Measurements from ENCODE around the gene PNPLA5. TPM values are rescaled to one million over a fixed set of nuclear protein-coding genes. Genes with fewer than 3 reads are reported as not detected.

The PNPLA5 gene
- total and polyA plus RNA-seq, 2 of the 13 experiments (the other 11 are each of a cell fraction or from before 2014, with no cell fraction given): not detected

DNA sequence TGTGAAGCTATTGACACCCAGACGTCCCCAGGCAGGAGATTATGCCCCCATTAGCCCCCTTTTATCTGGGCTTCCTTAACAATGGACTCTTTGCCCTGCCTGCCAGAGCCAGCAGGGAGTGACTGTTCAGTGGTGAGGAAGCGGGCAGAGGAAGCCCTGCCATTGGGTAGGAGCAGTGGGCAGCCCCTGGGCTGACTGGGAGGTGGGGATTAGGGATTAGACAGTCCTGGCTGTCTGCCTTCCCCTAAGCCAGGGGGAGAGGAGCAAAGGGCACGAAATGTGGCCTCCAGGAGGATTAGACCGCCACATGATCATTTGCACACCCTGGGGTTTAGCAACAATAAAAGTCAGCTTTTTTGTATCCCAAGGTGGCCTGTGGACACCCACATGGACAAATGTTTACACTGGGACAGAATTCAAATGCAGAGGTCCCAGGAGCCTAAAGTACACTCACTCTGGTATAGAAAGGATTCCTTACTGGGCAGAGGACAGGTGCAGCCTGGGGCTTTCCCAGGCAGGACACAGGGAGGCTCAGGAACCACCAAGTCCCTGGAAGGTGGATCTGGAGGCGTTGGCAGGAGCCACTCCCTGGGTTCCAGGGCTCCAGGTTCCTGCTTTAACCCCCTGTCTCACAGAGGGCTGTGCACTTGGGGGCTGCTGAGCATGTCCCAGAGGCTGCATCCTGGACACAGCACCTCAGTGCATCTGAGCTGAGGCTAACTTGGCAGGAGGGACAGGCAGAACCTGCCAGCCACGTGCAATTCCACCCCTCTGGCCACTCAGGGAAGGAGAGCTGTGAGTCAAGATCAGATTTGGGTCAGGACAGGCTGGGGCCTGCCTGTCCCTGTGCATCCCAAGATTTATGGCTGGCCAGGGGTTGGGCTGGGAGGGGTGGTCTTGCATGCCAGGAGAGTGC lies 33.9 kb upstream of the PNPLA5 start (continued):
- TF ChIP-seq, protein P1, sequence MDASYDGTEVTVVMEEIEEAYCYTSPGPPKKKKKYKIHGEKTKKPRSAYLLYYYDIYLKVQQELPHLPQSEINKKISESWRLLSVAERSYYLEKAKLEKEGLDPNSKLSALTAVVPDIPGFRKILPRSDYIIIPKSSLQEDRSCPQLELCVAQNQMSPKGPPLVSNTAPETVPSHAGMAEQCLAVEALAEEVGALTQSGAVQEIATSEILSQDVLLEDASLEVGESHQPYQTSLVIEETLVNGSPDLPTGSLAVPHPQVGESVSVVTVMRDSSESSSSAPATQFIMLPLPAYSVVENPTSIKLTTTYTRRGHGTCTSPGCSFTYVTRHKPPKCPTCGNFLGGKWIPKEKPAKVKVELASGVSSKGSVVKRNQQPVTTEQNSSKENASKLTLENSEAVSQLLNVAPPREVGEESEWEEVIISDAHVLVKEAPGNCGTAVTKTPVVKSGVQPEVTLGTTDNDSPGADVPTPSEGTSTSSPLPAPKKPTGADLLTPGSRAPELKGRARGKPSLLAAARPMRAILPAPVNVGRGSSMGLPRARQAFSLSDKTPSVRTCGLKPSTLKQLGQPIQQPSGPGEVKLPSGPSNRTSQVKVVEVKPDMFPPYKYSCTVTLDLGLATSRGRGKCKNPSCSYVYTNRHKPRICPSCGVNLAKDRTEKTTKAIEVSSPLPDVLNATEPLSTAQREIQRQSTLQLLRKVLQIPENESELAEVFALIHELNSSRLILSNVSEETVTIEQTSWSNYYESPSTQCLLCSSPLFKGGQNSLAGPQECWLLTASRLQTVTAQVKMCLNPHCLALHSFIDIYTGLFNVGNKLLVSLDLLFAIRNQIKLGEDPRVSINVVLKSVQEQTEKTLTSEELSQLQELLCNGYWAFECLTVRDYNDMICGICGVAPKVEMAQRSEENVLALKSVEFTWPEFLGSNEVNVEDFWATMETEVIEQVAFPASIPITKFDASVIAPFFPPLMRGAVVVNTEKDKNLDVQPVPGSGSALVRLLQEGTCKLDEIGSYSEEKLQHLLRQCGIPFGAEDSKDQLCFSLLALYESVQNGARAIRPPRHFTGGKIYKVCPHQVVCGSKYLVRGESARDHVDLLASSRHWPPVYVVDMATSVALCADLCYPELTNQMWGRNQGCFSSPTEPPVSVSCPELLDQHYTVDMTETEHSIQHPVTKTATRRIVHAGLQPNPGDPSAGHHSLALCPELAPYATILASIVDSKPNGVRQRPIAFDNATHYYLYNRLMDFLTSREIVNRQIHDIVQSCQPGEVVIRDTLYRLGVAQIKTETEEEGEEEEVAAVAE (CRISPR knock-in tag; IDR thresholded peaks at IDR 0.05; ENCODE audit: borderline replicate concordance): no peak
- TF ChIP-seq ZNF577 (CRISPR knock-in tag; IDR thresholded peaks at IDR 0.05; ENCODE audit: borderline replicate concordance, low read depth): no peak
- no peak for TF ChIP-seq POLR2AphosphoS2 (IDR thresholded peaks at IDR 0.05; ENCODE audit: low read depth, low read length)
- TF ChIP-seq, protein P2, sequence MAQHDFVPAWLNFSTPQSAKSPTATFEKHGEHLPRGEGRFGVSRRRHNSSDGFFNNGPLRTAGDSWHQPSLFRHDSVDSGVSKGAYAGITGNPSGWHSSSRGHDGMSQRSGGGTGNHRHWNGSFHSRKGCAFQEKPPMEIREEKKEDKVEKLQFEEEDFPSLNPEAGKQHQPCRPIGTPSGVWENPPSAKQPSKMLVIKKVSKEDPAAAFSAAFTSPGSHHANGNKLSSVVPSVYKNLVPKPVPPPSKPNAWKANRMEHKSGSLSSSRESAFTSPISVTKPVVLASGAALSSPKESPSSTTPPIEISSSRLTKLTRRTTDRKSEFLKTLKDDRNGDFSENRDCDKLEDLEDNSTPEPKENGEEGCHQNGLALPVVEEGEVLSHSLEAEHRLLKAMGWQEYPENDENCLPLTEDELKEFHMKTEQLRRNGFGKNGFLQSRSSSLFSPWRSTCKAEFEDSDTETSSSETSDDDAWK (CRISPR knock-in tag; IDR thresholded peaks at IDR 0.05): no peak
- TF ChIP-seq ATF7 (IDR thresholded peaks at IDR 0.05): no peak
- 0 out of 2 replicates have a peak, but pooled peaks have one; percentile 29 for TF ChIP-seq ATF7 (CRISPR knock-in tag; IDR thresholded peaks at IDR 0.05)
- TF ChIP-seq, protein P3, sequence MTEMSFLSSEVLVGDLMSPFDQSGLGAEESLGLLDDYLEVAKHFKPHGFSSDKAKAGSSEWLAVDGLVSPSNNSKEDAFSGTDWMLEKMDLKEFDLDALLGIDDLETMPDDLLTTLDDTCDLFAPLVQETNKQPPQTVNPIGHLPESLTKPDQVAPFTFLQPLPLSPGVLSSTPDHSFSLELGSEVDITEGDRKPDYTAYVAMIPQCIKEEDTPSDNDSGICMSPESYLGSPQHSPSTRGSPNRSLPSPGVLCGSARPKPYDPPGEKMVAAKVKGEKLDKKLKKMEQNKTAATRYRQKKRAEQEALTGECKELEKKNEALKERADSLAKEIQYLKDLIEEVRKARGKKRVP (CRISPR knock-in tag; IDR thresholded peaks at IDR 0.05): peak in 1 of 2 experiments; percentile 39; a peak in 1 of 4 replicates
- TF ChIP-seq MXI1 (IDR thresholded peaks at IDR 0.05; ENCODE audit: borderline replicate concordance, low read depth, low read length): peak; percentile 82; the same call in 2 of the 3 replicates
- TF ChIP-seq, protein P4, sequence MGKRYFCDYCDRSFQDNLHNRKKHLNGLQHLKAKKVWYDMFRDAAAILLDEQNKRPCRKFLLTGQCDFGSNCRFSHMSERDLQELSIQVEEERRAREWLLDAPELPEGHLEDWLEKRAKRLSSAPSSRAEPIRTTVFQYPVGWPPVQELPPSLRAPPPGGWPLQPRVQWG (CRISPR knock-in tag; IDR thresholded peaks at IDR 0.05; ENCODE audit: borderline replicate concordance, low read depth): no peak
- no peak; the same call in 1 of the 2 replicates for TF ChIP-seq KMT2A (CRISPR knock-in tag; IDR thresholded peaks at IDR 0.05)
- TF ChIP-seq AKAP8 (CRISPR knock-in tag; IDR thresholded peaks at IDR 0.05): peak; percentile 93
- TF ChIP-seq ZNF33A (CRISPR knock-in tag; IDR thresholded peaks at IDR 0.05; ENCODE audit: borderline replicate concordance): no peak
- no peak for TF ChIP-seq ETV6 (CRISPR knock-in tag; conservative IDR thresholded peaks at IDR 0.05)
- TF ChIP-seq ZFY (CRISPR knock-in tag; IDR thresholded peaks at IDR 0.05): peak; percentile 16
- TF ChIP-seq TAF1 (CRISPR knock-in tag; IDR thresholded peaks at IDR 0.05): peak; percentile 73
- no peak for TF ChIP-seq ZNF326 (CRISPR knock-in tag; IDR thresholded peaks at IDR 0.05; ENCODE audit: borderline replicate concordance)
- TF ChIP-seq ZNF17 (CRISPR knock-in tag; IDR thresholded peaks at IDR 0.05): no peak
- no peak for TF ChIP-seq KLF13 (CRISPR knock-in tag; IDR thresholded peaks at IDR 0.05)
- no peak for TF ChIP-seq PAF1 (CRISPR knock-in tag; IDR thresholded peaks at IDR 0.05)
- TF ChIP-seq, protein P5, sequence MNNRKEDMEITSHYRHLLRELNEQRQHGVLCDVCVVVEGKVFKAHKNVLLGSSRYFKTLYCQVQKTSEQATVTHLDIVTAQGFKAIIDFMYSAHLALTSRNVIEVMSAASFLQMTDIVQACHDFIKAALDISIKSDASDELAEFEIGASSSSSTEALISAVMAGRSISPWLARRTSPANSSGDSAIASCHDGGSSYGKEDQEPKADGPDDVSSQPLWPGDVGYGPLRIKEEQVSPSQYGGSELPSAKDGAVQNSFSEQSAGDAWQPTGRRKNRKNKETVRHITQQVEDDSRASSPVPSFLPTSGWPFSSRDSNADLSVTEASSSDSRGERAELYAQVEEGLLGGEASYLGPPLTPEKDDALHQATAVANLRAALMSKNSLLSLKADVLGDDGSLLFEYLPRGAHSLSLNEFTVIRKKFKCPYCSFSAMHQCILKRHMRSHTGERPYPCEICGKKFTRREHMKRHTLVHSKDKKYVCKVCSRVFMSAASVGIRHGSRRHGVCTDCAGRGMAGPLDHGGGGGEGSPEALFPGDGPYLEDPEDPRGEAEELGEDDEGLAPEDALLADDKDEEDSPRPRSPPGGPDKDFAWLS (CRISPR knock-in tag; IDR thresholded peaks at IDR 0.05; ENCODE audit: borderline replicate concordance): no peak

Measured in HepG2 (cell line).